Uterus (tissue), 4 donors: ENCODE results near the gene NRG4. TPM values are rescaled to one million over a fixed set of nuclear protein-coding genes. Genes with fewer than 3 reads are reported as not detected.

Experiments
- small RNA-seq: library from RNA; depleted of rRNA; stranded (forward); fragments of <200 nt; gene quantifications from one replicate; pipeline ENCODE3, GENCODE V24; 2016
- total RNA-seq, 4 donors: library from RNA; depleted of rRNA in 3 of 4; stranded (reverse); fragments of >200 nt in 3 of 4; gene quantifications; one replicate each; pipeline versions ENCODE4 v1.1.0 to v1.2.4, GENCODE V29; 2014 to 2023
- donor health status: DM: yes; HTN: yes; CAD: no.

Gene NRG4
- total RNA-seq, 4 donors from 2014 or later, result 0.21 TPM; not detected in 3

Small RNA genes within 50 kb of the gene (small RNA-seq; reads per million reads assigned to genes)
- not detected for gene RN7SL510P

Other genes starting within 250 kb of the NRG4 start
- 10 to 100 TPM; 36.6 to 71.7 (median 57.9) TPM for gene UBE2Q2, start 169.0 kb downstream of the NRG4 start, total RNA-seq
- 10 to 100 TPM in 3 of 4 donors, 1 to 10 TPM in 1; 5.4 to 41.7 (median 17.9) TPM for gene FBXO22, start 108.5 kb downstream of the NRG4 start, total RNA-seq
- gene TMEM266, start 47.6 kb upstream of the NRG4 start, total RNA-seq, result under 1 TPM in 1 of 4 donors, not detected in 3; 0.35 TPM